MCF 10A (cell line): ENCODE data around the gene TNFRSF1B. TPM values are rescaled to one million over a fixed set of nuclear protein-coding genes. Genes with fewer than 3 reads are reported as not detected.

ENCODE experiments used
- BruUV-seq: library from RNA; stranded (reverse); fragments of 400-500 nt; replicated peaks from 2 replicates; lab custom pipeline; 2021; lab: Mats Ljungman, UMichigan
- CTCF ChIA-PET: fragments of 300-600 bp; sonication (Branson Sonifier 250); formaldehyde crosslinking; extraction: SDS; loops from one replicate; lab custom pipeline; 2021; ENCODE audit warnings: antibody characterized with exemption, inconsistent platforms; lab: Yijun Ruan, JAX
- POLR2A ChIA-PET: fragments of 300-600, 350-650 bp; sonication (Branson Sonifier 250); formaldehyde crosslinking; extraction: SDS; loops from one replicate; lab custom pipeline; 2020; ENCODE audit warnings: antibody characterized with exemption, inconsistent platforms; lab: Yijun Ruan, JAX
- DNase-seq: peaks from one replicate; pipeline ENCODE4 v3.0.0-alpha.2; 2018; ENCODE audit not compliant: unreplicated experiment
- H3K27ac Mint-ChIP-seq: one replicate; pipeline ENCODE4 v1.8.0; 2022; ENCODE audit warnings: mild to moderate bottlenecking, low read depth, mixed read lengths; ENCODE audit not compliant: unreplicated experiment
- H3K27me3 Mint-ChIP-seq: one replicate; pipeline ENCODE4 v1.8.0; 2022; ENCODE audit warnings: mixed read lengths; ENCODE audit not compliant: insufficient read depth, unreplicated experiment
- H3K36me3 Mint-ChIP-seq: one replicate; pipeline ENCODE4 v1.8.0; 2022; ENCODE audit warnings: mild to moderate bottlenecking, moderate library complexity, mixed read lengths; ENCODE audit not compliant: insufficient read depth, unreplicated experiment
- H3K4me1 Mint-ChIP-seq: one replicate; pipeline ENCODE4 v1.8.0; 2022; ENCODE audit warnings: mixed read lengths; ENCODE audit not compliant: insufficient read depth, unreplicated experiment
- H3K4me3 Mint-ChIP-seq: one replicate; pipeline ENCODE4 v1.8.0; 2022; ENCODE audit warnings: mild to moderate bottlenecking, moderate library complexity, mixed read lengths; ENCODE audit not compliant: unreplicated experiment
- H3K9me3 Mint-ChIP-seq: one replicate; pipeline ENCODE4 v1.8.0; 2022; ENCODE audit warnings: mixed read lengths; ENCODE audit not compliant: unreplicated experiment
- CTCF ChIP-seq: fragments of 200-600 bp; IDR thresholded peaks from one replicate; pipeline ENCODE4 v1.8.0; 2022; ENCODE audit warnings: antibody characterized with exemption, mild to moderate bottlenecking; ENCODE audit not compliant: unreplicated experiment
- intact Hi-C: fragments of 100-400 bp; cut with micrococcal nuclease; formaldehyde crosslinking; loops from 2 replicates; pipeline ENCODE4 v1.14.1; 2022
- total RNA-seq: library from RNA; stranded (reverse); gene quantifications from 2 replicates; pipeline ENCODE4 v1.2.3, GENCODE V29; 2022

Gene TNFRSF1B
- total RNA-seq, 1 experiment from 2014 or later, result not detected

GRCh38 chr1:12189328-12189682 is 22.5 kb downstream of the TNFRSF1B start:
- H3K27me3 Mint-ChIP-seq, result peaks cover 39% of the 10 kb centered on the region
- peaks cover 5% of the 10 kb centered on the region for H3K4me1 Mint-ChIP-seq
- intact Hi-C loops, result no loop called here
- H3K27ac Mint-ChIP-seq, result no peak overlapping the region
- ChIA-PET POLR2A (no interaction called here), CTCF (interaction anchor here (0.8 to 1.9 kb wide), 4 partner anchors 21 to 65 kb away, joined by 3 to 4 read pairs (median 4); no protein-coding TSS in a partner anchor)
- no peak for DNase-seq
- H3K36me3 Mint-ChIP-seq, result no peaks in the 10 kb centered on the region
- TF ChIP-seq CTCF, result no peak
- no peak overlapping the region for H3K4me3 Mint-ChIP-seq
- no TSS peak for BruUV-seq
- H3K9me3 Mint-ChIP-seq, result no peaks in the 10 kb centered on the region

- no TSS peak for BruUV-seq
- Mint-ChIP-seq H3K9me3 (no peaks in the 10 kb centered on the region), H3K4me3 (no peak overlapping the region), H3K36me3 (no peaks in the 10 kb centered on the region), H3K27ac (peak overlapping the region; percentile 42), H3K27me3 (peaks cover 39% of the 10 kb centered on the region), H3K4me1 (peaks cover 5% of the 10 kb centered on the region)
- no peak for DNase-seq
- intact Hi-C loops, result no loop called here
- POLR2A ChIA-PET, result interaction anchor here (0.6 kb wide), 1 partner anchor 9 kb away, joined by 4 read pairs; no protein-coding TSS in a partner anchor
- TF ChIP-seq CTCF, result no peak
- CTCF ChIA-PET, result interaction anchor here (2.9 kb wide), 1 partner anchor 17 kb away, joined by 15 read pairs; no protein-coding TSS in a partner anchor
These were observed 24.6 kb downstream of the TNFRSF1B start for GRCh38 chr1:12191242-12192032.

- BruUV-seq, result no TSS peak
- no peaks in the 10 kb centered on the region for H3K9me3 Mint-ChIP-seq
- H3K27ac Mint-ChIP-seq, result no peak overlapping the region
- ChIA-PET CTCF (no interaction called here), POLR2A (no interaction called here)
- no peak for DNase-seq
- H3K27me3 Mint-ChIP-seq, result peaks cover 12% of the 10 kb centered on the region
- no peak overlapping the region for H3K4me3 Mint-ChIP-seq
- no peaks in the 10 kb centered on the region for H3K36me3 Mint-ChIP-seq
- intact Hi-C loops, result no loop called here
- H3K4me1 Mint-ChIP-seq, result peaks cover 5% of the 10 kb centered on the region
- no peak for TF ChIP-seq CTCF
These were observed 27.9 kb downstream of the TNFRSF1B start for GRCh38 chr1:12194666-12195216.

GRCh38 chr1:12195416-12195815 is 28.6 kb downstream of the TNFRSF1B start:
- no TSS peak for BruUV-seq

More at GRCh38 chr1:12195416-12195815, 28.6 kb downstream of the TNFRSF1B start:
- Mint-ChIP-seq H3K27me3 (peaks cover 12% of the 10 kb centered on the region), H3K4me3 (no peak overlapping the region), H3K4me1 (peaks cover 5% of the 10 kb centered on the region), H3K9me3 (no peaks in the 10 kb centered on the region), H3K27ac (no peak overlapping the region), H3K36me3 (no peaks in the 10 kb centered on the region)
- TF ChIP-seq CTCF, result no peak
- POLR2A ChIA-PET, result no interaction called here
- DNase-seq, result no peak
- CTCF ChIA-PET, result no interaction called here
- intact Hi-C loops, result no loop called here
